A673 (cell line): ENCODE measurements around the gene BEAN1. TPM values are rescaled to one million over a fixed set of nuclear protein-coding genes. Genes with fewer than 3 reads are reported as not detected.

Experiments used
- BruUV-seq: library from RNA; stranded (reverse); fragments of 400-500 nt; replicated peaks from 2 replicates; lab custom pipeline; 2021; lab: Mats Ljungman, UMichigan
- CTCF ChIA-PET: fragments of 300-600 bp; sonication (Branson Sonifier 250); formaldehyde crosslinking; loops from one replicate; lab custom pipeline; 2022; ENCODE audit warnings: antibody characterized with exemption; lab: Charles Lee
- POLR2A ChIA-PET: fragments of 300-600 bp; sonication (Branson Sonifier 250); formaldehyde crosslinking; loops from one replicate; lab custom pipeline; 2022; ENCODE audit warnings: antibody characterized with exemption; ENCODE audit not compliant: low non-redundant PET; lab: Charles Lee
- DNase-seq: peaks from one replicate; pipeline ENCODE4 v3.0.0-alpha.2; 2015; ENCODE audit warnings: low spot score
- H3K27ac ChIP-seq: fragments of 200-600 bp; sonication (generic); 2 replicates; pipeline ENCODE4 v1.5.1; 2016; ENCODE audit warnings: mixed run types, low read depth, mild to moderate bottlenecking, mixed read lengths, antibody characterized with exemption, low read length; ENCODE audit not compliant: poor library complexity, severe bottlenecking
- H3K27me3 ChIP-seq: fragments of 200-600 bp; sonication (generic); replicated peaks from 2 replicates; pipeline ENCODE4 v1.6.1; 2017; ENCODE audit warnings: mixed run types, low read depth, mild to moderate bottlenecking, mixed read lengths, antibody characterized with exemption, low read length; ENCODE audit not compliant: insufficient read depth, poor library complexity
- H3K36me3 ChIP-seq: fragments of 200-600 bp; sonication (generic); 2 replicates; pipeline ENCODE4 v1.6.1; 2016; ENCODE audit warnings: mixed run types, mild to moderate bottlenecking, mixed read lengths, antibody characterized with exemption, low read length; ENCODE audit not compliant: insufficient read depth, poor library complexity, severe bottlenecking
- H3K4me1 ChIP-seq: fragments of 200-600 bp; sonication (generic); 2 replicates; pipeline ENCODE4 v1.6.1; 2017; ENCODE audit warnings: mixed run types, mild to moderate bottlenecking, mixed read lengths, antibody characterized with exemption, low read length; ENCODE audit not compliant: insufficient read depth, poor library complexity, severe bottlenecking
- H3K4me3 ChIP-seq: fragments of 200-600 bp; sonication (generic); 2 replicates; pipeline ENCODE4 v1.5.1; 2016; ENCODE audit warnings: low read depth, mixed run types, mild to moderate bottlenecking, mixed read lengths, low read length; ENCODE audit not compliant: poor library complexity, severe bottlenecking
- H3K9me3 ChIP-seq: fragments of 200-600 bp; sonication (generic); 2 replicates; pipeline ENCODE4 v1.6.1; 2016; ENCODE audit warnings: mixed run types, low read depth, mild to moderate bottlenecking, mixed read lengths, antibody characterized with exemption, low read length; ENCODE audit not compliant: poor library complexity, severe bottlenecking
- EZH2 ChIP-seq: fragments of 200-600 bp; sonication (generic); IDR thresholded peaks from 2 replicates; pipeline ENCODE4 v1.6.1; 2017; ENCODE audit warnings: borderline replicate concordance, low read depth, mild to moderate bottlenecking, mixed read lengths, antibody characterized with exemption, low read length; ENCODE audit not compliant: poor library complexity, severe bottlenecking
- intact Hi-C: fragments of 100-400 bp; cut with micrococcal nuclease; formaldehyde crosslinking; loops from one replicate; pipeline ENCODE4 v1.10.0; 2022; ENCODE audit not compliant: unreplicated experiment
- total RNA-seq: library from RNA; stranded (reverse); gene quantifications from 2 replicates; pipeline ENCODE4 v1.2.3, GENCODE V29; 2021
- TF ChIP-seq, protein P1 (sequence below): fragments of 300-800, 200-600 bp; sonication (generic); conservative IDR thresholded peaks from 2 replicates; pipeline ENCODE4 v1.5.1; 2017; ENCODE audit warnings: low read depth, mild to moderate bottlenecking, antibody characterized with exemption, low read length, moderate library complexity, mixed read lengths

BEAN1 gene
- total RNA-seq, 1 experiment from 2014 or later: not detected

DNA sequence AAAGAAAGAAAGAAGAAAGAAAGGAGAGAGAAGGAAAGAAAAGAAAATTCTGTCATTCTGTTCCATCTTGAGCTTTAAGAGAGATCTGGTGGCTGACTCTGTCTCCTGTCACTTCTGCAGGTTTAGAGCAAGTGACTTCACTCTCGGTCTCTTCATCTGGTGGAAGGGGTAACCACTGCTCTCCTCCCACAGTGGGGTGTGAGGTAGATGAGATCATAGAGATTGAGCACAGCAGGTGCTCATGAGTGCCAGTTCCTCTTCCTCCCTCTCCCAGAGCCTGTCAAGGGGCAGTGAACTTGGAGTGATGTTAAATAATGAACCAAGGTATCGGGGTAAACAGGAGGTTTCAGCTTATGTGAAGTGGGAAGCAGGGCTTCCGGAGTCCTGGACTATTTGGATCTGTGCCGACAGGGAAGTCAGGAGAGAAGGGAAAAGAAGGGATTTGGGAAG lies 47.7 kb downstream of the BEAN1 start:
- intact Hi-C loops: no loop called here

DNA sequence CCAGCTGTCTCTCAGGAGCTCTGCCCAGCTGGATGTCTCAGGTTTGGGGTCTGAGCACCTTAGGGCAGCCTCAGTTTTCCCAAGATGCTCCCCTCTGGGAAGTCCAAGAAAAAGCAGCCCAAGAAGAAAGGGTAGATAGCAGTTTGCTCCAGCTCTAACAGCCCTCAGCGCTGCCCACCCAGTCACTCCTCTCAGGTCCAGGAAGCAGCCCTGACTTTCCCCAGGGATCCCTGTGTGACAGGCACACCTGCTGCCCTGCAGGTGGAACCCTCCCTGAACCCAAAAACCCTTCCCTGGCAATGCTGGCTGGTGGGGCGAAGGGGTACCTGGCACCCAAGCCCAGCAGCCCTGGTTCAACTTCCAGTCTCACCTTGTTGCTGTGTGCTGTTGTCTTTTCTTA lies 48.1 kb downstream of the BEAN1 start:
- TF ChIP-seq, protein P1, sequence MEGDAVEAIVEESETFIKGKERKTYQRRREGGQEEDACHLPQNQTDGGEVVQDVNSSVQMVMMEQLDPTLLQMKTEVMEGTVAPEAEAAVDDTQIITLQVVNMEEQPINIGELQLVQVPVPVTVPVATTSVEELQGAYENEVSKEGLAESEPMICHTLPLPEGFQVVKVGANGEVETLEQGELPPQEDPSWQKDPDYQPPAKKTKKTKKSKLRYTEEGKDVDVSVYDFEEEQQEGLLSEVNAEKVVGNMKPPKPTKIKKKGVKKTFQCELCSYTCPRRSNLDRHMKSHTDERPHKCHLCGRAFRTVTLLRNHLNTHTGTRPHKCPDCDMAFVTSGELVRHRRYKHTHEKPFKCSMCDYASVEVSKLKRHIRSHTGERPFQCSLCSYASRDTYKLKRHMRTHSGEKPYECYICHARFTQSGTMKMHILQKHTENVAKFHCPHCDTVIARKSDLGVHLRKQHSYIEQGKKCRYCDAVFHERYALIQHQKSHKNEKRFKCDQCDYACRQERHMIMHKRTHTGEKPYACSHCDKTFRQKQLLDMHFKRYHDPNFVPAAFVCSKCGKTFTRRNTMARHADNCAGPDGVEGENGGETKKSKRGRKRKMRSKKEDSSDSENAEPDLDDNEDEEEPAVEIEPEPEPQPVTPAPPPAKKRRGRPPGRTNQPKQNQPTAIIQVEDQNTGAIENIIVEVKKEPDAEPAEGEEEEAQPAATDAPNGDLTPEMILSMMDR: no peak
- TF ChIP-seq EZH2: no peak
- ChIA-PET CTCF (interaction anchor here (1.2 to 1.4 kb wide), 2 partner anchors 69 to 200 kb away, joined by 3 read pairs; no protein-coding TSS in a partner anchor), POLR2A (no interaction called here)
- no TSS peak for BruUV-seq
- intact Hi-C loops: no loop called here
- Histone ChIP-seq H3K27me3 (no peaks in the 10 kb centered on the region), H3K4me1 (no peaks in the 10 kb centered on the region), H3K27ac (no peak overlapping the region), H3K4me3 (no peak overlapping the region), H3K36me3 (no peaks in the 10 kb centered on the region), H3K9me3 (no peaks in the 10 kb centered on the region)
- no peak for DNase-seq

More for the DNA sequence above, 47.7 kb downstream of the BEAN1 start:
- Histone ChIP-seq H3K36me3 (no peaks in the 10 kb centered on the region), H3K9me3 (no peaks in the 10 kb centered on the region), H3K27ac (no peak overlapping the region), H3K4me3 (no peak overlapping the region), H3K27me3 (no peaks in the 10 kb centered on the region), H3K4me1 (no peaks in the 10 kb centered on the region)
- DNase-seq: peak; percentile 39
- CTCF ChIA-PET: interaction anchor here (1.2 to 1.4 kb wide), 2 partner anchors 68 to 199 kb away, joined by 3 read pairs; no protein-coding TSS in a partner anchor
- BruUV-seq: no TSS peak
- POLR2A ChIA-PET: no interaction called here
- TF ChIP-seq, protein P1: no peak
- no peak for TF ChIP-seq EZH2

DNA sequence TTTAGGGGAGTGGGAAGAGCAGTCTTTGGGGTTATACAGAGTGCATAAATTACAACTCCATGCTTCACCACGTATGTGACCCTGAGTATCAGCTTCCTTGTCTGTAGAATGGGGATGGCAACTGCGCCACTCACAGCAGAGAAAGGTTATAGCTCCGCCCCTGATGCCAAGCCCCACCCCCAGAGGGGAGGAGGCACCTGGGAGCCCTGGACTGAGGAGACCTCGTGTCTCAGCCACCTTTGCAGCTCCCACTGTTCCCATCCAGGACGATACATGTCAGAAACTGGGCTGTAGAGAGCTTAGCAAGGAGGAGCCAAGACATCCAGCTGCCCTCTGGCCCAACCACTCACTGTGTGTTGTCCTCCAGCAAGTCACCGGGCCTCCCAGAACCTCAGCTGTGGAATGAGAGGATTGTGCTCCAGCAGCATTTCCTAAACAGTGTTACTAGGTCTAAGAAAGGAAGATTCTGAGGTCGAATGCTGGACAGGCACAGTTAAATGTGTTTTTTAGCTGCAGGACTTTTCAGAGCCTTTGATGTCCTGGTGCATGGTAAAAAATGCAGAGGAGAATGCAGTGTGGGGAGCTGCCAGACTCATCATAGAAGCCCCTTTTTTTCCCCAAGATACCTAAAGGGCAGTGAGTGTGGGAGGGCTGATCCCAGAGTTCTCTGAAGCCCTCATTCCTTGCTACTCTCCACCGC lies 49.4 kb downstream of the BEAN1 start:
- H3K36me3 ChIP-seq: no peaks in the 10 kb centered on the region
- intact Hi-C loops: no loop called here
- no peaks in the 10 kb centered on the region for H3K9me3 ChIP-seq
- BruUV-seq: no TSS peak
- no peaks in the 10 kb centered on the region for H3K27me3 ChIP-seq
- DNase-seq: peak; percentile 22
- H3K4me3 ChIP-seq: no peak overlapping the region
- ChIA-PET POLR2A (no interaction called here), CTCF (interaction anchor here (0.6 to 1.7 kb wide), 4 partner anchors 62 to 135 kb away, joined by 3 to 11 read pairs (median 5); no protein-coding TSS in a partner anchor)
- H3K27ac ChIP-seq: no peak overlapping the region
- TF ChIP-seq EZH2: no peak
- TF ChIP-seq, protein P1: no peak
- no peaks in the 10 kb centered on the region for H3K4me1 ChIP-seq
